H1 (cell line): Measurements from ENCODE around the gene PHKA2. TPM values are rescaled to one million over a fixed set of nuclear protein-coding genes. Genes with fewer than 3 reads are reported as not detected.

Experiments used
- CTCF ChIA-PET: fragments of 300-600 bp; sonication (Branson Sonifier 250); formaldehyde crosslinking; loops from one replicate; lab custom pipeline; 2021; ENCODE audit not compliant: partially characterized antibody; lab: Charles Lee
- POLR2A ChIA-PET: fragments of 300-600 bp; sonication (Branson Sonifier 250); formaldehyde crosslinking; loops from one replicate; lab custom pipeline; 2021; ENCODE audit warnings: inconsistent platforms; ENCODE audit not compliant: partially characterized antibody; lab: Charles Lee
- DNase-seq, 2 experiments: peaks; one replicate each; pipeline versions ENCODE4 v3.0.0 to v3.0.0-alpha.2; 2010 to 2022; ENCODE audit warnings: low spot score in 2 of 2, low read depth in 1 of 2, mixed read lengths in 1 of 2
- FAIRE-seq: peaks from 2 replicates; lab custom pipeline; 2011; peaks lifted over from hg19 to GRCh38; lab: Jason Lieb, UNC
- H2AFZ ChIP-seq: 2 replicates; pipeline ENCODE4 v1.8.1; 2012; ENCODE audit warnings: low read length, inconsistent platforms
- H2AK5ac ChIP-seq: 2 replicates; pipeline ENCODE4 v1.6.1; 2013; ENCODE audit warnings: low read depth, low read length
- H2BK120ac ChIP-seq: replicated peaks from 2 replicates; pipeline ENCODE3; 2013; ENCODE audit warnings: low read depth, low read length, inconsistent platforms
- H2BK12ac ChIP-seq: 2 replicates; pipeline ENCODE4 v1.6.1; 2013; ENCODE audit warnings: low read depth, low read length
- H2BK15ac ChIP-seq: 2 replicates; pipeline ENCODE4 v1.6.1; 2013; ENCODE audit warnings: low read length
- H2BK20ac ChIP-seq: 2 replicates; pipeline ENCODE4 v1.6.1; 2013; ENCODE audit warnings: low read length
- H2BK5ac ChIP-seq: 2 replicates; pipeline ENCODE4 v1.6.1; 2013; ENCODE audit warnings: low read depth, low read length
- H3K14ac ChIP-seq: 2 replicates; pipeline ENCODE4 v1.6.1; 2013; ENCODE audit warnings: inconsistent platforms; ENCODE audit not compliant: insufficient read length
- H3K18ac ChIP-seq: 2 replicates; pipeline ENCODE4 v1.6.1; 2013; ENCODE audit warnings: low read length; ENCODE audit errors: extremely low read depth
- H3K23ac ChIP-seq: 2 replicates; pipeline ENCODE4 v1.6.1; 2013; ENCODE audit warnings: inconsistent platforms; ENCODE audit not compliant: insufficient read length
- H3K23me2 ChIP-seq: 2 replicates; pipeline ENCODE4 v1.6.1; 2013; ENCODE audit warnings: low read depth, low read length
- H3K27ac ChIP-seq: 2 replicates; pipeline ENCODE4 v1.6.1; 2011; ENCODE audit warnings: low read depth, low read length, inconsistent platforms
- H3K27me3 ChIP-seq, 4 experiments: replicated peaks in 1 of 4; 1 replicate in 1 of 4; 2 replicates in 3 of 4; pipeline versions ENCODE4 v1.6.1 to v1.8.1; 2011 to 2013; ENCODE audit warnings: low read length in 3 of 4, mild to moderate bottlenecking in 3 of 4, inconsistent platforms in 2 of 4, mixed read lengths in 2 of 4, moderate library complexity in 1 of 4; ENCODE audit not compliant: control insufficient read depth in 3 of 4, insufficient read depth in 3 of 4; ENCODE audit errors: extremely low read depth in 1 of 4
- H3K36me3 ChIP-seq, 4 experiments: 2 replicates each; pipeline versions ENCODE4 v1.6.1 to v1.8.1; 2011 to 2013; ENCODE audit warnings: mild to moderate bottlenecking in 4 of 4, low read length in 3 of 4, moderate library complexity in 2 of 4, control low read depth in 1 of 4, inconsistent platforms in 1 of 4; ENCODE audit not compliant: insufficient read depth in 4 of 4, control insufficient read depth in 2 of 4
- H3K4ac ChIP-seq: replicated peaks from 2 replicates; pipeline ENCODE3; 2013; ENCODE audit warnings: low read length, low read depth, mixed read lengths, inconsistent platforms; ENCODE audit not compliant: insufficient read length
- H3K4me1 ChIP-seq, 4 experiments: replicated peaks in 1 of 4; 1 replicate in 1 of 4; 2 replicates in 3 of 4; pipeline versions ENCODE4 v1.6.1 to v1.8.1; 2011 to 2013; ENCODE audit warnings: low read length in 3 of 4, inconsistent platforms in 2 of 4, mixed read lengths in 1 of 4; ENCODE audit not compliant: insufficient read depth in 4 of 4, control insufficient read depth in 3 of 4
- H3K4me2 ChIP-seq, 2 experiments: 2 replicates each; pipeline versions ENCODE4 v1.6.1 to v1.8.1; 2011 to 2013; ENCODE audit warnings: low read depth in 2 of 2, low read length in 2 of 2, control low read depth in 1 of 2, inconsistent platforms in 1 of 2, mild to moderate bottlenecking in 1 of 2; ENCODE audit not compliant: insufficient read depth in 1 of 2
- H3K4me3 ChIP-seq, 4 experiments: fragments of 200-600, 300-600 bp in 1 of 4; sonication (generic), shearing (Covaris generic), sonication (Bioruptor Twin) in 1 of 4; 2 replicates each; pipeline versions ENCODE4 v1.5.1 to v1.8.1; 2011 to 2016; ENCODE audit warnings: low read length in 4 of 4, low read depth in 3 of 4, control low read depth in 2 of 4, inconsistent platforms in 2 of 4, mild to moderate bottlenecking in 2 of 4, mixed read lengths in 1 of 4, moderate library complexity in 1 of 4; ENCODE audit not compliant: insufficient read depth in 2 of 4; ENCODE audit errors: extremely low read depth in 1 of 4
- H3K56ac ChIP-seq: replicated peaks from 2 replicates; pipeline ENCODE3; 2013; ENCODE audit warnings: low read depth, mild to moderate bottlenecking, mixed read lengths, low read length, inconsistent platforms; ENCODE audit not compliant: insufficient read length
- H3K79me1 ChIP-seq: 2 replicates; pipeline ENCODE4 v1.6.1; 2013; ENCODE audit warnings: low read depth, low read length, control low read depth
- H3K79me2 ChIP-seq, 2 experiments: 2 replicates each; pipeline versions ENCODE4 v1.6.1 to v1.8.1; 2012 to 2013; ENCODE audit warnings: low read length in 2 of 2, mild to moderate bottlenecking in 2 of 2, inconsistent platforms in 1 of 2; ENCODE audit not compliant: insufficient read depth in 2 of 2, control insufficient read depth in 1 of 2
- H3K9ac ChIP-seq, 4 experiments: replicated peaks in 1 of 4; 1 replicate in 1 of 4; 2 replicates in 3 of 4; pipeline versions ENCODE4 v1.6.1 to v1.8.1; 2011 to 2013; ENCODE audit warnings: low read depth in 3 of 4, low read length in 3 of 4, control low read depth in 2 of 4, mild to moderate bottlenecking in 2 of 4, moderate library complexity in 2 of 4, inconsistent platforms in 1 of 4; ENCODE audit errors: extremely low read depth in 1 of 4
- H3K9me3 ChIP-seq, 2 experiments: 2 replicates each; pipeline versions ENCODE4 v1.6.1 to v1.8.1; 2012 to 2013; ENCODE audit warnings: mild to moderate bottlenecking in 2 of 2, moderate library complexity in 2 of 2, control low read depth in 1 of 2, inconsistent platforms in 1 of 2, low read depth in 1 of 2, low read length in 1 of 2, mixed read lengths in 1 of 2; ENCODE audit not compliant: insufficient read depth in 2 of 2
- H4K20me1 ChIP-seq, 2 experiments: replicated peaks in 1 of 2; 2 replicates each; pipeline versions ENCODE3 to v1.8.1; 2011 to 2013; ENCODE audit warnings: inconsistent platforms in 2 of 2, low read length in 2 of 2, mild to moderate bottlenecking in 1 of 2; ENCODE audit not compliant: insufficient read depth in 2 of 2, control insufficient read depth in 1 of 2
- H4K5ac ChIP-seq: 2 replicates; pipeline ENCODE4 v1.6.1; 2013; ENCODE audit warnings: low read length, low read depth, mixed read lengths, inconsistent platforms; ENCODE audit not compliant: insufficient read length
- H4K8ac ChIP-seq: 2 replicates; pipeline ENCODE4 v1.8.0; 2013; ENCODE audit warnings: mild to moderate bottlenecking, moderate library complexity, low read length, inconsistent platforms; ENCODE audit not compliant: insufficient read depth; ENCODE audit errors: extremely low read depth
- H4K91ac ChIP-seq: replicated peaks from 2 replicates; pipeline ENCODE3; 2013; ENCODE audit warnings: low read length, mixed read lengths, inconsistent platforms; ENCODE audit not compliant: insufficient read length
- CEBPB ChIP-seq: IDR thresholded peaks from 2 replicates; pipeline ENCODE4 v1.6.1; 2012; ENCODE audit warnings: low read depth, low read length
- CTBP2 ChIP-seq: IDR thresholded peaks from 2 replicates; pipeline ENCODE4 v1.7.0; 2011; ENCODE audit warnings: borderline replicate concordance, mild to moderate bottlenecking, moderate library complexity, mixed read lengths, low read length; ENCODE audit not compliant: insufficient read depth, insufficient read length
- EP300 ChIP-seq, 2 experiments: IDR thresholded peaks; 1 replicate in 1 of 2; 2 replicates in 1 of 2; pipeline ENCODE4 v1.6.1; 2011 to 2012; ENCODE audit warnings: low read depth in 2 of 2, low read length in 2 of 2, mild to moderate bottlenecking in 2 of 2, borderline replicate concordance in 1 of 2, inconsistent platforms in 1 of 2, moderate library complexity in 1 of 2
- NRF1 ChIP-seq: IDR thresholded peaks from 2 replicates; pipeline ENCODE4 v1.6.1; 2011; ENCODE audit warnings: mild to moderate bottlenecking, low read depth, low read length, improper control_type of control experiment
- PHF8 ChIP-seq: fragments of 200-600 bp; sonication (generic); conservative IDR thresholded peaks from 2 replicates; pipeline ENCODE4 v1.7.1; 2012; ENCODE audit warnings: low read depth, mild to moderate bottlenecking, inconsistent platforms, low read length, moderate library complexity
- POLR2A ChIP-seq, 2 experiments: IDR thresholded peaks; 1 replicate in 1 of 2; 2 replicates in 1 of 2; pipeline ENCODE4 v1.6.1; 2011; ENCODE audit warnings: low read depth in 2 of 2, low read length in 2 of 2, mild to moderate bottlenecking in 2 of 2; ENCODE audit errors: control extremely low read depth in 1 of 2
- POU5F1 ChIP-seq: IDR thresholded peaks from 2 replicates; pipeline ENCODE4 v1.6.1; 2011; ENCODE audit warnings: low read depth, mild to moderate bottlenecking, low read length, moderate library complexity
- SP1 ChIP-seq: IDR thresholded peaks from 2 replicates; pipeline ENCODE4 v1.6.1; 2011; ENCODE audit warnings: low read depth, low read length
- TBP ChIP-seq: IDR thresholded peaks from 2 replicates; pipeline ENCODE4 v1.6.1; 2011; ENCODE audit warnings: low read depth, low read length, improper control_type of control experiment
- TEAD4 ChIP-seq: IDR thresholded peaks from 2 replicates; pipeline ENCODE4 v1.6.1; 2012; ENCODE audit warnings: low read depth, low read length, inconsistent platforms, mixed read lengths
- ZNF274 ChIP-seq: IDR thresholded peaks from 2 replicates; pipeline ENCODE4 v1.7.0; 2012; ENCODE audit warnings: low read length, borderline replicate concordance; ENCODE audit errors: extremely low read depth
- whole genome bisulfite sequencing, 2 experiments: shearing (Covaris generic) in 1 of 2; methylation state at CpG; one replicate each; pipeline versions ENCODE4 v1.1.6 to v1.1.7; 2013 to 2015; ENCODE audit warnings: low lambda C conversion rate in 2 of 2, mixed read lengths in 2 of 2, inconsistent platforms in 1 of 2, low coverage in 1 of 2, missing lambda C conversion rate in 1 of 2; ENCODE audit not compliant: insufficient replicate concordance in 2 of 2, insufficient coverage in 1 of 2, insufficient read length in 1 of 2; ENCODE audit errors: extremely low coverage in 1 of 2, missing lambda C conversion rate in 1 of 2; 5-methylcytosine and 5-hydroxymethylcytosine counted together
- polyA plus RNA-seq, 7 experiments: library from polyadenylated mRNA; depleted of rRNA in 3 of 7; stranded (reverse) in 5 of 7; unstranded in 2 of 7; fragments of >200 nt in 5 of 7; fragments of 200-250 nt in 2 of 7; gene quantifications; 1 replicate in 5 of 7; 2 replicates in 1 of 7; 4 replicates in 1 of 7; pipeline versions ENCODE4 v1.2.1 to v1.2.3, GENCODE V29; 2011 to 2013; ENCODE audit warnings: missing spikeins in 2 of 7, mixed read lengths in 2 of 7
- total RNA-seq: library from RNA; stranded (reverse); fragmentation: NEBNext Ultra II Directional; extraction: Animal tissue kit (Norgen Biotek cat#: 25700); gene quantifications from 2 replicates; pipeline ENCODE4 v1.2.1, GENCODE V29; 2021
- TF ChIP-seq, protein P1 (sequence below): IDR thresholded peaks from 2 replicates; pipeline ENCODE4 v1.6.1; 2012; ENCODE audit warnings: low read length, inconsistent platforms

The PHKA2 gene
- total and polyA plus RNA-seq, 2 of the 8 experiments (the other 6 are each of a cell fraction or from before 2014, with no cell fraction given), result 28.1 to 35.8 TPM

DNA sequence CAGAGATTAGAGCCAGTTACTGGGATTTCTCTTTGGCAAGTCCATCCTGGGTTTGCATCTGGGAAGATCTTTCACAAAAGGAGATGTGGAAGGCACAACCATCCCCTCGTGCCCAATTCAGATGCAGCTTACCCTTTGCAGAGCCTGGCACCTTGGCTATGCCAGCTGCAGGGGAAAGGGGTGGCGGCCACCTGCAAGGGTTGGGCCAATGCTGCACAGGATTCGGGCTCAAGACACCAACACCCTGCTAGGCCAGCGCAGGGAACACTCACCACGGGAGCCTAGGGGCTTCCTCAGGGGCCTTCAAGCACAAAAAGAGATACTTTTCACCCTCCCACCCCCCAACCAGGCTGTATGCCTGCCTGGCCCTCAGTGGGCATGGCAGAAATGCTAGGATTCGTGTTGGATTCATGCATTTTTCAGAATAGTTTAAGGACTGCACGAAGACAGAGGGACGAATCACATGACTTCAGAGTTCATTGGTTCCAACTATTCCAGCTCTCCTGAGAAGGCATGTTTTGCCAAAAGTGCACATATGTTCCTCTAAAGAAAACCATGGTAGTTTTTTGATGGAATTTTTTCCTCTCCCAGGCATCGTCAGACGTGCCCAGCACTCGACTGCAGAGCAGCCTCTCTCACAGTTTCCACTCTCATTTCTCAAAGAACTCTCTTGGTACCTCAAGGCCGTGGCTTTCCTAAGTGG lies 94.4 kb downstream of the PHKA2 start:
- no peak overlapping the region for H2BK20ac ChIP-seq
- H2BK15ac ChIP-seq, result no peak overlapping the region
- H3K79me1 ChIP-seq, result no peaks in the 10 kb centered on the region
- CTCF ChIA-PET, result interaction anchor here (1.1 kb wide), 1 partner anchor 446 kb away, joined by 3 read pairs; no protein-coding TSS in a partner anchor
- no peak overlapping the region for H3K9ac ChIP-seq
- H3K4me1 ChIP-seq, result peaks cover 0 to 8% (median 2%) of the 10 kb centered on the region in 4 experiments; a peak in 2 of 7 replicates
- H3K79me2 ChIP-seq, result no peaks in the 10 kb centered on the region
- no peak overlapping the region for H3K4me2 ChIP-seq
- 84% methylated on average over 9 of the region's 12 CpGs; no CpG with 5 or more reads in 1 of the 2 experiments for WGBS, 2 experiments
- H2BK12ac ChIP-seq, result no peak overlapping the region
- DNase-seq (no peak), FAIRE-seq (no peak)
- POLR2A ChIA-PET, result no interaction called here
- no peak overlapping the region for H3K27ac ChIP-seq
- no peak overlapping the region for H3K14ac ChIP-seq
- no peak overlapping the region for H3K4me3 ChIP-seq
- no peaks in the 10 kb centered on the region for H3K9me3 ChIP-seq
- no peak overlapping the region for H3K18ac ChIP-seq
- H3K27me3 ChIP-seq, result no peaks in the 10 kb centered on the region; a peak in 1 of 7 replicates
- H4K91ac ChIP-seq, result no peak overlapping the region
- no peaks in the 10 kb centered on the region for H4K20me1 ChIP-seq
- no peak overlapping the region for H4K5ac ChIP-seq
- H2AFZ ChIP-seq, result no peak overlapping the region
- no peak overlapping the region for H3K4ac ChIP-seq
- no peak overlapping the region for H3K56ac ChIP-seq
- H3K23ac ChIP-seq, result no peak overlapping the region
- H3K23me2 ChIP-seq, result peaks cover 10% of the 10 kb centered on the region; the same call in 1 of the 2 replicates
- H4K8ac ChIP-seq, result no peak overlapping the region
- no peaks in the 10 kb centered on the region; a peak in 3 of 8 replicates for H3K36me3 ChIP-seq
- no peak overlapping the region for H2AK5ac ChIP-seq
- no peak overlapping the region for H2BK120ac ChIP-seq
- no peak overlapping the region for H2BK5ac ChIP-seq
- TF ChIP-seq SP1, result no peak
- TF ChIP-seq, protein P1, sequence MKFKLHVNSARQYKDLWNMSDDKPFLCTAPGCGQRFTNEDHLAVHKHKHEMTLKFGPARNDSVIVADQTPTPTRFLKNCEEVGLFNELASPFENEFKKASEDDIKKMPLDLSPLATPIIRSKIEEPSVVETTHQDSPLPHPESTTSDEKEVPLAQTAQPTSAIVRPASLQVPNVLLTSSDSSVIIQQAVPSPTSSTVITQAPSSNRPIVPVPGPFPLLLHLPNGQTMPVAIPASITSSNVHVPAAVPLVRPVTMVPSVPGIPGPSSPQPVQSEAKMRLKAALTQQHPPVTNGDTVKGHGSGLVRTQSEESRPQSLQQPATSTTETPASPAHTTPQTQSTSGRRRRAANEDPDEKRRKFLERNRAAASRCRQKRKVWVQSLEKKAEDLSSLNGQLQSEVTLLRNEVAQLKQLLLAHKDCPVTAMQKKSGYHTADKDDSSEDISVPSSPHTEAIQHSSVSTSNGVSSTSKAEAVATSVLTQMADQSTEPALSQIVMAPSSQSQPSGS, result no peak
- no peak for TF ChIP-seq TEAD4
- TF ChIP-seq ZNF274, result no peak
- TF ChIP-seq PHF8, result no peak
- TF ChIP-seq POU5F1, result no peak
- TF ChIP-seq CEBPB, result no peak
- no peak for TF ChIP-seq POLR2A (IDR thresholded peaks at IDR 0.05; ENCODE audit: control extremely low read depth in 1 of 2, low read depth in 2 of 2, low read length in 2 of 2)
- no peak for TF ChIP-seq TBP
- no peak for TF ChIP-seq EP300 (IDR thresholded peaks at IDR 0.05; ENCODE audit: borderline replicate concordance in 1 of 2, low read depth in 2 of 2, low read length in 2 of 2)
- TF ChIP-seq CTBP2, result no peak
- no peak for TF ChIP-seq NRF1
